Right ventricle myocardium inferior (tissue), 1 donor: ENCODE results near the gene PACS1. TPM values are rescaled to one million over a fixed set of nuclear protein-coding genes. Genes with fewer than 3 reads are reported as not detected.

Experiments
- ATAC-seq: fragments of 200-7000 bp; cut with Tn5 transposase; one replicate; pipeline ENCODE4 v1.9.1; 2020; ENCODE audit warnings: mild to moderate bottlenecking, moderate library complexity
- DNase-seq: peaks from one replicate; pipeline ENCODE4 v3.0.0; 2021; ENCODE audit errors: missing footprints
- intact Hi-C: fragments of 100-400 bp; cut with DNase I; formaldehyde crosslinking; loops from one replicate; pipeline ENCODE4 v1.11.0; 2022
- total RNA-seq: library from RNA; stranded (reverse); fragmentation: NEBNext Ultra II Directional; extraction: Animal tissue kit (Norgen Biotek cat#: 25700); gene quantifications from one replicate; pipeline ENCODE4 v1.2.1, GENCODE V29; 2021
- donor health status: DM: no; HTN: yes; CAD: no; lungs with severe emphysema.

The PACS1 gene
- total RNA-seq, 1 donor from 2014 or later: 50.7 TPM

GRCh38 chr11:66226101-66226500 lies 156.0 kb downstream of the PACS1 start:
- DNase-seq: no peak
- intact Hi-C loops: no loop called here
- no peak for ATAC-seq

DNA sequence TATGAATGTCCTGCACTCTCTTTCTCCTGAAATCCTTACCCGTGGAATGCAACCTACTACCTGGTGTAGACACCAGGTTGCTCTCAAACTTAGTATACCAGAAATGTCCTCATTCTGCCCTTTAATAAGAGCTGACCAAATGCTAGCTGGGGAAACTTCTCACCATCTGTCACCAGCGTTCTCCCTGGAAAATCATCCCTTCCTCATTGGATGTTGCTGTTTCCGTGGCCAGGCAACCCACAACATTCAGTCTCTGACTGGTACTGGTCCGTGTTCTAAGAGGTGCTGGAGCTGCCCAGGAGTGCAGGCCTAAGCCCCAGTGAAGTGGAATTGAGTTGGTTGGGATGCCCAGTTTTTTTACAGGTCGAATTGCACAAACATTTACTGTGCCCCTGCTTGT lies 157.6 kb downstream of the PACS1 start:
- DNase-seq (peak; percentile 7), ATAC-seq (no peak)
- intact Hi-C loops: no loop called here

DNA sequence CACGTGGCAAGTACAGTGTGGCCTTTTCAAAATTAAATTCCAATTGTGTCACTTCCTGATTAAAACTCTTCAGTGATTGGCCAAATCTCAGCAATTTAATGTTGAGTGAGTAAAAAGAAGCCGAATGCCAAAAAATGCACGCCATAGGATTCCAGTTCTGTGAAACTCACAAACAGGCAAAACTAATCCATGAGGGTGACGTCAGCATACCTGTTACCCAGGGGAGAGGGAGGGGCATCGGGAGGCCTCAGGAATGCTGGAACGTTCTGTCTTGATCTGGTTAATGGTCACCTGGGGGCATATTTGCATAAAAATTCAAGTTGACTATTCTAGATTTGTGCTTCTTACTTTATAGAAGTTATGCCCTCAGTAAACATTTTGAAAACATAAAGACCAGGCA lies 158.4 kb downstream of the PACS1 start:
- intact Hi-C loops: no loop called here
- no peak for DNase-seq
- no peak for ATAC-seq

DNA sequence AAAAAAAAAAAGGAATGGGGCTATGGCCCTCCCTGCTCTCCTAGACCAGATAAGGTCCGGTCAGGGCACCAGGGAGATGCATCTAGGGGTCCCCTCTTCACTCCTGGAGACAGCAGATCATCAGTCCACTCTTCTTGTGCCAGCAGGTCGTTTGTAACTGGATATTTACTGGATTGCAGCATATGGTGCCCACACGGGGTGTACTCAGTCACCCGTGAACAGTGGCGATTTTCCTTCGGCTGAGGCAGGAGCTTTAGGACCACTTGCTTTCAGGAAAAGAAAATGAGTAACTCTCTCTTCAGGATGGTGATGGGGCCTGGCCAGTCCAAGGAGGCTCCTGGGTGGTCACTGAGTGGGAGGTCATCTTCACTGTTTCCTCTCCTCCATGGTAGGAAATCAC lies 160.1 kb downstream of the PACS1 start:
- ATAC-seq (no peak), DNase-seq (peak; percentile 15)
- intact Hi-C loops: no loop called here

DNA sequence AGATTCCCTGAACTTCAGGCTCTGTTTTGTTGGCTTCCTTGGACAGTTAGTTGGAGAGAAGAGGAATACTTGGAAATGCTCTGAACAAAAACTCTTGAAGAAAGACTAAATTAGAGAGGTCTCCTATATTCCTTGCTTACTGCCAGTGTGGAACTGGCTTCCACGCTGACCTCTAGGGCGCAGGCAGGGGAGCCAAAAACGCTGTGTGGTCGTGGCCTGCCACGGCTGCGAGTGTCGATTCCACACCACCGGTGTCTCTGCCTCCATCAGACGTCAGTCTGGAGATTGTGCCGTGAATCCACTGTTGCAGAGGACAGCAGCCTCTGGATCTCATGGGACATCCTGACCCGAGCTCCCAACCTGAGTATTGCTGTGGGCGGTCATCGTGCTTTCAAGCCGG lies 160.9 kb downstream of the PACS1 start:
- DNase-seq (peak; percentile 34), ATAC-seq (no peak)
- intact Hi-C loops: no loop called here

DNA sequence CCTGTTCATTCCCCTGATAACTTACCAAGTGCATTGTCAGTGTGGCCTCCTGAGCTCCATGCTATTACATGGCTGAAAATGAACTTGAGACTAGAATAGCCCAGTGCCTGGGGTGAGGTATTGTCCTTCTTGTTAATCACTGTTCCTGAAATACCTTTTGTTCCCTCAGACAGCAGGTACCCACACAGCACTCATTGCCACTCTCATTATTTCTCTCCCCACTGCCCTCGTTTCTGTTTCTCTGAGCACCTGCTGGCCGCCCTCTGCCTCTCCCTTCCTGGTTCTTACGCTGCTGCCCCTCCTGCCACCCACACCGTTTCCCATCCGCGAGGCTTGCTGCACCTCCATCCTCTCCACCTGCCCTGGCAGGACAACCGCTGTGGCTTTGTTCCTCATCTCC lies 161.5 kb downstream of the PACS1 start:
- DNase-seq (peak; percentile 44), ATAC-seq (no peak)
- intact Hi-C loops: no loop called here

GRCh38 chr11:66232769-66233168 lies 162.7 kb downstream of the PACS1 start:
- intact Hi-C loops: no loop called here
- DNase-seq (peak; percentile 44), ATAC-seq (no peak)

DNA sequence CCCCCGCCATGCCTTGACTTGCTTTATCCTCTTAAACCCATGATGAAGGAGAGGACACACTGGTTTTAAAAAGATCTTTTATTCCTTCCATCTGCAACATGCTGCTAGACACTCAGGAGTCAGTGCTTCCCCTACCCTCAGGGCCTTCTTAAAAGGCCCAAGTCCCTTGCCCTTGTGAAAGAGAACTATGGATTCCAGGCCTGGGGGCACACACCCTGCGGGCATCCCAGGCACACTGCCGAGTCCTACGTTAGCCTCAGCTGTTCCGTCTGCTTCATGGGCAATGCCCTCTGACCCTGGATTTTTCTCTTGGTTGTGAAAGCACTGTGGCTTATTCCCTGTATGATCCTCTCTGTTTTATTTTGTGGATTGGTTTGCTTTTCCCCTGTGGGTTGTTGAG lies 163.2 kb downstream of the PACS1 start:
- peak; percentile 25 for DNase-seq
- intact Hi-C loops: no loop called here
- no peak for ATAC-seq

GRCh38 chr11:66235141-66235540 lies 165.1 kb downstream of the PACS1 start:
- ATAC-seq: no peak
- intact Hi-C loops: no loop called here
- DNase-seq: peak; percentile 49

- ATAC-seq (no peak), DNase-seq (peak; percentile 9)
- intact Hi-C loops: no loop called here
These were observed 167.8 kb downstream of the PACS1 start for GRCh38 chr11:66237867-66238266.

GRCh38 chr11:66238786-66239413 lies 168.8 kb downstream of the PACS1 start:
- intact Hi-C loops: no loop called here
- DNase-seq: peak; percentile 3
- ATAC-seq: no peak

DNA sequence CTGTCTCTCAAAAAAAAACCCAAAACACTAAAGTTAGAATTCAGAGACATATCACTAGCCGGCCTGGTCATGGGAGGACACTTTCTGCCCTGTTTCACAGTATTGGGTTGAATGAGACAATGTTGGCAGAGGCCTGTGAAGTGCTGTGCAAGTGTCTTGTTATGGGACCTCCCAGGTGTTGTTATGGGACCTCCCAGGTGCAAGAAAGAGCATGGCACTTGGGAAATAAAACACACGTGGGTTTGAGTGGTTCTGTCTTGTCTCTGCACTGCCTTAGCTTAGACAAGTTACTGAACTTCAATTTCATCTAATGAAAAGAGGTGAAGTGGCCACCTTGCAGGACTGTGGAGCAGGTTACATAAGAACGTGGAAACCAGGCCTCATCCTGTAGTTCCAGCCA lies 169.4 kb downstream of the PACS1 start:
- intact Hi-C loops: no loop called here
- no peak for ATAC-seq
- DNase-seq: no peak

- ATAC-seq: no peak
- peak; percentile 30 for DNase-seq
- intact Hi-C loops: no loop called here
These were observed 170.1 kb downstream of the PACS1 start for GRCh38 chr11:66239998-66240780.

DNA sequence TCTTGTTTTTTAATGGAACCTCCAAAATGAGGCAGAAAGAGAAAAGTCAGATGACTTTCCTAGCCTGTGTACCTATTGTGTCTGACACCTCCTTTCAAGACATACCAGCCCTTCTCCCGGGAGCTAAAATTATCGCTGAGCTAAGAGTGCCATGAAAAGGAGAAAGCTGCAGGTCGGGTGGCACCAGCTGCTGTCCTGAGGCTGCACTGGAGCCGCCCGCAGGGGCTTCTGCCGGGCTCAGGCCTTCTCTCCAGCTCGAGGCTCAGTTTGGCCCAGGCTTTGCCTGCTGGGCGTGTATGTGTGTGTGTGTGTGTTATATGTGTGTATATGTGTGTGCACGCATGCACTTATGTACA lies 170.7 kb downstream of the PACS1 start:
- ATAC-seq: no peak
- intact Hi-C loops: no loop called here
- DNase-seq: peak; percentile 39

GRCh38 chr11:66242095-66242765 lies 172.2 kb downstream of the PACS1 start:
- ATAC-seq (peak; percentile 68), DNase-seq (peak; percentile 62)
- intact Hi-C loops: no loop called here

DNA sequence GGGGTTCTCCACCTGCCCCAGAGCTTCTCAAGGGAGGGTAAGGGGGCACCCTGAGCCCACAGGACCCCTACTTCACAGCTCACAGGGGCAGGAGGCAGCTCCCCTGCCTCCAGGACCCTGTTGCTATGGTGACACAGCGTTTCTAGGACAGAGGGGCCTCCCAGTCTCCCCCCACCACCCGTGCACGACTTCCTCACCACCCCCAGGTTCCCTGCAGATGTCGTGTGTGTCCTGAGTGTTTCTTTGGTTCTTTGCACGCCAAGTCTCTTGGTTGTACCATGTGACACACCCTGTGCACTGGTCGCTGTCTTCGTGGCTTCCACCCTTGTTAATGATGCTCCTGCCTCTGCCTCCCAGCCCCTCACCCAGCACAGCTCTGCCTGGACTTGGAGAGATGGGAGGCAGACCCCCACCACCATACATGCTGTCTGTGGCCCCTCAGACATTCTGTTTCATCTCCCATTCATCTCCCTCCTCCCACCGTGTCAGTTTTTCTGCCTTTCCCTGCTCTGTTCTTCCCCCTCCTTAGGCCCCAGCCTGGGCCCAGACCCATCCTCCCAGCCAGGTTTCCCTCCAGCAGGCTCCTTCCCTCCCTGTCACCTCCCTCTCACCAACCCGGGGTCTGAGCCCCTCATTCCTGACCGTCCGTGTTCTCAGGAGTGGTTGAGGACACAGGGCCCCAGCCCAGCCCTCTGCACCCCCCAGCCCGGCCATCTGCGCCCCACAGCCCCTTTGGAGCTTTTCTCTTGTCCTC lies 173.9 kb downstream of the PACS1 start:
- DNase-seq (no peak), ATAC-seq (no peak)
- intact Hi-C loops: no loop called here

GRCh38 chr11:66247295-66247694 lies 177.2 kb downstream of the PACS1 start:
- DNase-seq (no peak), ATAC-seq (no peak)
- intact Hi-C loops: no loop called here

- ATAC-seq: no peak
These were observed 177.7 kb downstream of the PACS1 start for GRCh38 chr11:66247801-66248200.

DNA sequence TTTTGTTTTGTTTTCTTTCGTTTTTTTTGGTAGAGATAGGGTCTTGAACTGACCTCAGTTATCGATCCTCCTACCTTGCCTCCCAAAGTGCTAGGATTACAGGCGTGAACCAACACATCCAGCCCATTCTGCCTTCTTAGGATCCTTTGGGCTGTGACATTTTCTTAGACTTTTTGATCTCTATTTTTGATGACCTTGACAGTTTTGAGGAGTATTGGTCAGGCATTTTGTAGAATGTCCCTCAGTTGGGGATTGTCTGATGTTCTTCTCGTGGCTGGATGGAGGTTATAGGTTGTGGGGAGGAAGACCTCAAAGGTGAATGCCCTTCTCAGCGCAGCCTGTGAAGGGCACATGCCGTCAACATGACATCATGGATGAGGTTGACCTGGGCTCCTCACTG lies 178.8 kb downstream of the PACS1 start:
- ATAC-seq (no peak), DNase-seq (no peak)
- intact Hi-C loops: no loop called here

More at GRCh38 chr11:66247801-66248200, 177.7 kb downstream of the PACS1 start:
- intact Hi-C loops: no loop called here
- no peak for DNase-seq
